LHCN-M2 (cell line): ENCODE data around the gene CLDN7. TPM values are rescaled to one million over a fixed set of nuclear protein-coding genes. Genes with fewer than 3 reads are reported as not detected.
"Not testable (repeated sequence)": the region's sequence is repeated elsewhere in the genome, so short reads cannot be mapped to it uniquely, and the experiment has no call there.

ENCODE experiments used
- DNase-seq: peaks from one replicate; pipeline ENCODE4 v3.0.0-alpha.2; 2012; ENCODE audit warnings: low read depth
- total RNA-seq: library from RNA; depleted of rRNA; stranded (reverse); fragments of >200 nt; gene quantifications from 2 replicates; pipeline ENCODE4 v1.2.3, GENCODE V29; 2014

The CLDN7 gene
- total RNA-seq, 1 experiment from 2014 or later, result not detected

DNA sequence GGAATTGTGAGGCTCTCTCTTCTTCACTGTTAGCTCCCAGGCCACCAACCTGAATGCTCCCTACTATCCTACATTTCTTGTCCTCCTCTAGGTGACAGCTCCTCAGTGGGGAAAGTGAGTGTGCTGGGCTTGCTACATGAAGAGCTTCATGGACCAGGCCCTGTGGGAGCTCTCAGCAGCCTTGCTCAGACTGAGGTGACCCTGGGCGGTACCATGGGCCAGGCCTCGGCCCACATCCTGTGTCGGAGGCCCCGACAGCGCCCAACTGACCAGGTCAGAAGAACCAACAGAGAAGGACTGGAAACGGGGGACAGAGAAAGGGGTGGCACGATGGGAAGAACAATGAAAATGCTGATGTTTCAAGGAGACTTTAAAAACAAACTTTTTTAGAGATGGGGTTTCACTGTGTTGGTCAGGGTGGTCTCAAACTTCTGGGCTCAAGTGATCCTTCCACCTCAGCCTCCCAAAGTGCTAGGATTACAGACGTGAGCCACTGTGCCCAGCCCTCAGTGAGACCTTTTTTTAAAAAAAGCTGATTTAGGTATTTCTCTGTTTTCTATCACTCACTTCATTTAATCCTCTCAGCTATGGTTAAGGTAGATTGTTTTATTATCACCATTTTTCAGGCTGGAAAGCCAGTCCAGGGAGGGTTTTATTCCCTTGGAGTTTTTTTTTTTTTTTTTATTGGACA lies 5.4 kb downstream of the CLDN7 start:
- no peak for DNase-seq

DNA sequence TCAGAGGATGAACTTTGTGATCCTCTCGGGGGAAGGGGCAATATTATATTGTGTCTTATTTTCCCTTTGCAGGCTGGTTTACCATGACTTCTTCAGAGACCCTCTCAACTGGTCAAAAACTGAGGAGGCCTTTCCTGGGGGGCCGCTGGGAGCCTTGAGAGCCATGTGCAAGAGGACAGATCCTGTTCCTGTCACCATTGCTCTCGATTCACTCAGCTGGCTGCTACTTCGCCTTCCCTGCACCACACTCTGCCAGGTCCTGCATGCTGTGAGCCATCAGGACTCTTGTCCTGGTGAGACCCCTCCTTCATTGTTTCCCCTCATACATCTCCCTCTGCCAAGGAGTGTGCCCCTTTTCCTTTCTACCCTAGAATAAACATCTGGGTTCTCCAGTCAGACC lies 7.8 kb downstream of the CLDN7 start:
- no peak for DNase-seq

DNA sequence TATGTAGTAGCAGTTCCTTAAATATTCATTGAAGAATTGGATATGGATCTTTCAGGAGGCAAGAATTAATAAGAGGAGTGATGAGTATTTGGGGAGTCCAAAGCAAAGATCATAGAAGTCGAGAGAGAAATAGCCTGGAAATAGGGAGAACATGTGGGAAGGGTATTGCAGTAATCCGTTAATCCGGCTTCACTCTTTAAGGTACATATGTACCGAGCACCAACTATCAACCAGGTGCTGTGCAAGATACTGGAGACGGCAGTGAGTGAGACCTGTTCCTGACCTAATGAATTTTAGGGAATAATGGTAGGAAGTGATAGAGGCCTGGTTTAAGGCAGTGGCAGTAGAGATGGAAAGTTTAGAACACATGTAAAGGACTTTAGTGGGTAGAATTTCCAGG lies 9.2 kb downstream of the CLDN7 start:
- no peak for DNase-seq

DNA sequence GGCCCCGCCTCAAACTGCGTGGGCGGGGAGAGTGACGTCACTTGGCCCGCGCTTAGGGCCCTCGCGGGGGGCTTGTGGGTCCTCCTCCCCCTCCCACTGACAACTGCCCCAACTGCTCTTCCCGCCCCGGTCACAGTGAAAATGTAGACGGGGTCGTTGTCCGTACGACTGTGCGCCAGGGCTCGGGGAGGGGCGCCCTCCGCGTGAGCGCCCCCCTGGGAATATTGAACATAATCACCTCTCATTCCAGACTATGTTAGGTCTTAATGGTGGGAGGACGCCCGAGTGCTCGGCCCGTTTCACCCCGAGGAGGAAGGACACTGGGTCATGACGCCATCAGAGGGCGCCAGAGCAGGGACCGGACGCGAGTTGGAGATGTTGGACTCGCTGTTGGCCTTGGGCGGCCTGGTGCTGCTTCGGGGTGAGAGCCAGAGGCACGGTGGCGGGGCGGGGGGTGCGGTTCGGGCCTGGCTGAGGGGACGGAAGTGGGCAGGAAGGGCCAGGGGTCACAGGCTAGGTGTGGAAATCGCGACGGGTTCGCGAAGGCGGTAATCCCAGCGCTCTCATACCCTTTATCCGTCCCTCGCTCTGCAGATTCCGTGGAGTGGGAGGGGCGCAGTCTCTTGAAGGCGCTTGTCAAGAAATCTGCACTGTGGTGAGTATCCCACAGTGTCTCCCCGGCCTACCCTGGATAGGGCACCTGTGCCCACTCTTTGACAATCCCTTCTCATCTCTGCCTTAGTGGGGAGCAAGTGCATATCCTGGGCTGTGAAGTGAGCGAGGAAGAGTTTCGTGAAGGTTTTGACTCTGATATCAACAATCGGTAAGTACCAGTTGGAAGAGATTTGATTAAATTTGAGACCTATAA lies 9.9 kb downstream of the CLDN7 start, which contains the start of gene ELP5:
Gene ELP5, plus strand, starts transcription at position 40 of the 868 bp plus-strand sequence. Its CDS starts 336 bp downstream, at position 376.
- DNase-seq, result peak; percentile 94

DNA sequence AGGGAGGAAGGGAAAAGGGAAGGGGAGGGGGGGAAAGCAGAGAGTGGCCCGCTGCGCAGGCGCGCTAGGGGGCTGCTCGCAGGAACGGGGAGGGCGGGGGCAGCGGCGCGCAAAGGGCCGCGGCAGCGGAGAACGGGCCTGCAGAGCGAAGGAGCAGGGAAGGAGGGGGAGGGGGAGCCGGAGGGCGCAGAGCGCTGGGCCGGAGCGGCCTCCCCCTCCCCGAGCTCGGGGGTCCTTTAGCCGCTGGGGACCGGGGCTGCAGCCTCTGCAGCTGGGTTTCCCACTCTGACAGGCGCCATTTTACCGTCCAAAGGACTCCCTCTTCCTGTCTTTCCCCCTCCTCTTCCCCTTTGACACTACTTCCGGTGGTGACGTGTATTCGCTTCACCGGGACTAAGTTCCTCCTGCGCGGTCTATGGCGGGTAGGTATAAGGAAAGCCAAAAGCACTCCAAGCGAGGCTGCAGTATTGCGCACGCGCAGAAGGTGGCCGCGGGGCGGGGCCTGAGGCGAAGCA lies 10.6 kb downstream of the CLDN7 start, which contains the start of gene CTDNEP1:
Gene CTDNEP1, minus strand, starts transcription at position 74 of the 515 bp plus-strand sequence. CDS start 438 bp downstream, outside the sequence.
- peak; percentile 100 for DNase-seq

DNA sequence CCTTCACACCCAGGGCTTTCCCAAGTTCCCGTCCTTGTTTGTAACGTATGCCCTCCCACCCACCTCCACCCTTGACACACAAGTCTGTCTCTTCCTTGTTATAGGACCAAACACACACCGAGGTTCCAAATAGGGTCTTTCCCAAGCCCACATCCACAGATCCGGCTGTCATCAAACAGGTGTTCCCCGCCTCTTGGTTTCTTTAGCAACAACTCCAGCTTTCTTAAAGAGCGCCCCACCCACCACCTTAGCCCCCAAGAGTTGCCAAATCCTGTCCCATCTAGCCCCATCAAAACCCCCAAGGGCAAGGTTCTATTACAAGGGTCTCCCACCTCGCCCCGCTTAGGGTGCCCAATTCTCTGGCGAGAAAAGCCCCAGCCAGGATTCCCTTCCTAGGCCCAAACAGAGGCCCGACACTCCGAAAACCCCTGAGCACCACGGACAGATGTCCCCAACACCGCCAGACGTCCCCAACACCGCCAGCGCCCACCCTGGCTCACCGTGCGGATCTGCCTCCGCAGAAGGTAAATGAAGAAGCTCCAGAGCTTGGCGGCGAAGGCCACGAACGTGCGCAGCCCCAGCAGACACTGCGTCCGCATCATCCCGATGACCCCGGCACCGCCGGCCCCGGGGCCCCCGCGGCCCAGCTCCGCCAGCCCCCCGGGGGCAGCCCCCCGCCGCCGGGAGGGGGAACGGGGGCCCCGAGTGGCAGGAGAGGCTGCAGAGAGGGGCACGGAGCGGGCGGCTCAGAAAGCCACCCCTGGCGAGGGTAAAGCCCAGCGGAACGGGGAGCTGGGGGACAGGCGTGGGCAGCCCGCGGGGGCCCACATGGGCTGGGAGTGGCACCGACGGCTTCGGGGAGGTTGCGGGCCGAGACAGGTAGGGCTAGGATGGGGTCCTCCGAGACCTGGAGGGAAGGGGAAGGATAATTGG lies 11.3 kb downstream of the CLDN7 start:
- no peak for DNase-seq

DNA sequence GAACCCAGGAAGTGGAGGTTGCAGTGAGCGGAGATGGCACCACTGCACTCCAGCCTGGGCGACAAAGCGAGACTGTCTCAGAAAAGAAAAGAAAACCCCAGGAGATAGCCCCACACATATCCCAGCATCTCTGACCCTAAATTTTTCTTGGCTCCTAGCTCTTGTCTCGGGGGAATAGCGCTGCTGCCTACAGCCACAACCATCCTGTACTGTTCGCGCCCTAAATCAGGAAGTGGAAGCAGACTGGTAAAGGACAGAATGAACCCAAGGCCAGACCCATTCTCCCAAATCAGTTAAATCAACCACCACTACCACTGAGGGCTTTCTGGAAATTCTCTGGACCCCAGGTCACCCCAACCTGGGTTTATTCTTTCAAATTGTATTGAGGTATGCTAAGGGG lies 12.4 kb downstream of the CLDN7 start:
- no peak for DNase-seq

DNA sequence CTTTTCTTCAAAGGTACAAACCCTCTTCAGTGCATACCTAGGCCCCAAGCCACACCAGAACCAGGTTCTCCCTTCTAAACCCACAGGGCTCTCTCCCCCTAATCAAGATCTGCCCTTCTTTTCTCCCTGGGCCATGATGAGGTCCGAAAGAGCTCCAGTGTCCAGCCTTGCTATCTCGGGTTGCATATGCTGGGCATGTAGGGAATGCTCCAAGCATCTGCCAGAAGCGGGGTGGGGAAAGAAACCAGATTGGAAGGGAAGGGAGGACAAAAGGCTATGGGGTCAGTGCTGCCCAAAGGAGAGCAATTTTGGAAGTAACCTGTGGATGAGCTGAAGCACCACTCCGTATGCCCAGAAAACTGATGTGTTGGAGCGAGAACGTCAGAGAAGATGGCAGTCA lies 13.1 kb downstream of the CLDN7 start:
- no peak for DNase-seq

DNA sequence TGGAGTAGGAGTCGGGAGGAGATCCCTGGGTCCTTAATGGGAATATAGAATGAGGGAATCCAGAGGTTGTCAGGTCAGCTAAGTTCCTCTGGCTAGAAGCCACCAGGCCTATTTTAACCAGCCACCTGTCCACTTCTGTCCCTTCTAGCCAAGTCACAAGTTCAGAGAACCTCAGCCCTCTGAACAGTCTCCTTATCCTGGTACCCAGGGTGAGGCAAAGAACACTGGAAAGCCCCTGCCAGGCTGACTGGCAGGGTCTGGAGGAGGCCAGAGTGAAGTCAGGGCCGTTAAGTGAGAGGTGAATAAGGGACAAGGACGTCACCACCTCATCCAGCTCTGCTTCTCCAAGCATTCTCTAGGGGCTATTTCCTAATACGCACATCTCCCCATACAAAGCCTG lies 13.5 kb downstream of the CLDN7 start:
- DNase-seq, result no peak

DNA sequence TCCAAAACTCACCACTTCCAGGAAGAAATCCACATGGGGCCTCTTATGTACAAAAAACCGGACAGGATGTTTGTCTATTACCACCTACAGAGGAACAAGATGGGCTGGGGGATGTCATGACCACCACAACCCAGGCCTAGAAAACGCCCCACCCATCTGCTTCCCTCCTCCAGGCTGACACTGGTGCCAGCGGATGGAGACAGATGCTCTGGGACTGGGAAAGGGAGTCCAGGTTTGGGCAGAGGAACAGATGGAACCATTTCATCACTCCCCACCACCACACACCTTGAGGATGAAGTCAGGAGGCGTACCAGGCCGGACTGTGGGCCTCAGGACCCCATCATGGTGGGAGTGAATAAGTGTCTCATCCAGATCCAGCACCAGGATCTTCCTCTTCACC lies 15.5 kb downstream of the CLDN7 start:
- DNase-seq, result no peak

DNA sequence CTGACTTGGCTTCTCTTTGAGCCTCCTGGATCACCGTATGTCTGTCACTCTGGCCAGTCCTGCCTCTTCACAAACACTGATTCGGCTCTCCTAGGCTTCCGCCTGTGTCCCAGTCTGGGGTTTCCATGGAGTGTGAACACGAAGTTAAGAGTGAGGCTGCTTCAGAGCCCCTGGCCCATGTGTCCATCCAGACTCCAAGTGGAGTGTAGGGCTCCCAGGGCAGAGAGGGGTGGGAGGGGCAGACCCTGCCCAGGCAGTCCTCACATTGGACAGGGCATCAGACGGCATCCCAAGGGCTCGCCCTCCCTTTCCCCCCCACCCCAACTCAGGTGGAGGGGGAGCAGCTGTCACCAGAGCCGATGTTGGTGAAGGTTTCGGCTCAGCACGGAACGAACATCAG lies 18.4 kb downstream of the CLDN7 start:
- not testable (repeated sequence) for DNase-seq

DNA sequence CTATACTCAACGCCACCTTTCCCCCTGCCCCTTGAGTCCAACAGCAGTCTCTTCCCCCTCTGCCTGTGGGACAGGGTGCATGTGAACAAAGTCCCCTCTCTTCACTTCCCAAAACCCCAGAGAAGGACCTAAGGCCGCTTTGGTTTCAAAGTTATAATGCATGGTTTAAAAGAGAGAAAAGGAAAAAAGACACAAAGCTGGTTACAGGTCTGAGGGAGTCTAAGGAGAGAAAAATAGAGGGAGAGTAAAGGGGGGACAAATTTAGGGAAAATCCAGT lies 18.9 kb downstream of the CLDN7 start:
- no peak for DNase-seq

DNA sequence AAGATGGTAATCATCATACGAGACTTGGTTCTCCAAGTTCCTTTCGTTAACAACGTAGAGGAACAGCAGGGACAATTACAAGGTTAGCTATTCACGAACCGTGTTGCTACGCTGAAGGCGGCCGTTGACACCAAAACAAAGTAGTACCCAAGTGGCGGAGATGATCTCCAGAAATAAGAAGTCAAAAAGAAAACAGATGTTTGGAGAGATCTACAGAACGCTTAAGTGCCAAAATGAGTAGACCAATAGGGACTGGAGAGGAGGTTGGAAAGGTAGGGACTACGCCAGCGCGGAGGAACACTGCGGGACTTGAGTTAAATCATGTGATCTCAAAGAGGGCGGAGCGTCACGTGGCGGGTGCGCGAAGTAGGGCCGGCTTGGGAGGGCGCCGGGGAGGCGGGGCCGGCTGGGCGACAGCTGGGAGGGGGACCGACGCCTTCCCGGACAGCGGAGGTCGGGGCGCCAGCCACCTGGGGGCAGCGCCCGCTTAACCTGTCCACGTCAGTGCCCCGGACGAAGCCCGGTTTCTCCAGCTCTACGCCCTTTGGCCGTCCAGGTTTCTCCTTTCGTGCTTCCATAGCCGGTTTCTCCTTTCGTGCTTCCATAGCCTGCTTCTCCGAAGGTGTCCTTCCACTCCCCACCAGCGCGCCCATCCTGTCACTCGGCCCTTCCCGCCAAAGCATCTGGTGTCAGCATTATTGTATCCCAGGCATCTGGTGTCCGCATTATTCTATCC lies 19.4 kb downstream of the CLDN7 start:
- DNase-seq, result peak; percentile 94

DNA sequence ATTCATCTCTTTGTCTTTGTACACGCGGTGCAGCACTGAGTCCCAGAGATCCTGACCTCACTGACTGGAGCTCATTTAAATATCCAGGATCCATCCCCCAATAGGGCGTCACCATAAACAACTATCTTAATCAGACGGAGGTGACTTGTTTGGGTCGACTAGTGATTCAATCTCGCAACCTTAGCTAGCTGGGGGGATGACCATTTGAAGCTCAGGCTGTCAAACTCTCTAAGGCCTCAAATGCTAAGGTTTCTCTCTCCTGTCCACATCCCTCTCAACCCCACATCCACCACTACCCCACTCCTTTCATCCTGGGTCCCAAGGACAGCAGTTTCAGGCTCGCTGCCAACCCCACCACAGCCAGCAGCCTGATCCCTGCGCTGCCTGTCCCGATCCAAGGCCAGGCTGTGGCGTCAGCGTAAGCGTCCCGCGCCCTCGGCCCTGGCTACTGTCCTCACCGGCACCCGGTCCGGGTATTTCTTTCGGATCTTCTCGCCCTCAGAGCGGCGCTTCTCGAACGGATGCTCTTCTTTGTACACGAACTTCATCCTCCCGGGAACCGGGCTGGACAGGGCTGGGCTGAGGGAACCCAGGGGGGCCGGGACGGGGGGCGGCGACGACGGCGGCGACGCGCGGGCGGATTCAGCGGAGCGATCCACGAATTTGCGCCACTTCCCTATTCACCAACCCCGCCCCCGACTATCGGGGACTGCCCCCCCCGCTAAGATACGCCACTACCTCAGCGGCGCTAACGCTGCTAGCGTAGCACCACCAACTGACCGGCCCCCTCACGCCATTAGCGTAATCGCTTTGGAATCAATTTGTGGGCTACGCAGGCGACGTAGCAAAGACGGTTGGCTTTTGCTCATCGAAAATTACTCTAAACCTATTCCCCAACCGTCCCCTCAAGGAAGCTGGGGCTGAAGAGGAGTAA lies 20.2 kb downstream of the CLDN7 start, which contains the start of gene GABARAP:
Gene GABARAP, minus strand, starts transcription at position 667 of the 934 bp plus-strand sequence. Its CDS starts 119 bp downstream, at position 548.
- peak; percentile 88 for DNase-seq

DNA sequence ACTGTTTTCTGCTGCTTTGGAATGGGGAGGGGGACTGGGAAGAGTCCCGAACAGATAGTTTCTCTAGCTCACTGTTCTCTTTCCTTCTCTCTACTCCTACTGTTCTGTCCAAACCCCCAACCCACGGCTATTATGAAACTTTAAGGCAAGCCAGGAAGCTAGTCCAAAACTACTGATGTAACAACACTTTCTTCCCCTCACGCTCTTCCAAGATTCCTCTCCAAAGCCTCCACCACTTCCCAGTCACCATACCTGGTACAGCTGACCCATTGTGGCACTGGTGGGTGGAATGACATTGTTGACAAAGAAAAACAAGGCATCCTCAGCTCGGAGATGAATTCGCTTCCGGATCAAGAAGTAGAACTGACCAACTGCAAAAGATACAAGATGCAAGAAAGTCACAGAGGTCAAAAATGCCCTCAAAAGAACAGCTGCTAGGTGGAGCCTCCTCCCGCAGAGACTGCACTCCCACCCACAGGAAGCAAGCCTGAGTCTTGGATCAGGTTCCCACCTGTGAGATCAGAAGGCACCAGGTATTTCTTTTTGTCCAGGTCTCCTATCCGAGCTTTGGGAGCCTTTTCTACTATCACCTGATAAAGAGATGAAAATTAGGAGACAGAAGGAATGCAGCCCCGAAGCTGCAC lies 21.1 kb downstream of the CLDN7 start:
- DNase-seq, result no peak

DNA sequence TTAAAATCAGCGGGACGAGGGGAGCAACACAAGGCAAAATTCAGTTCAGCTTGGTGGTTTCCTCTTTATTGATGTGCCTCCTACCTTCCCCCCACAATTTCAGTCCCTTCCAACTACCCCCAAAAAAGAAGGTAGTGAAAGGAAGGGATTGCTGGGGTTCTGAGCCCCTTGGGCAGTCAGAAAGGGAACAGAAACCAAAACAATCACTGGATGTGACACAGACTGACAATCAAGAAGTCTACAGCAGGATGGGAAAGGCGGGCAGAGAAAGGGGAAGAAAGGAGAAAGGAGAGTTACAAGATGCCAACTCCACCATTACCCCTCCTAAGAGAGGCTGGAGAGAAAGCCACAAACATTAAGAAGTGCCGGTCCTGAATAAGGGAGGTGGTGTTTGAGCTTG lies 21.9 kb downstream of the CLDN7 start:
- no peak for DNase-seq

DNA sequence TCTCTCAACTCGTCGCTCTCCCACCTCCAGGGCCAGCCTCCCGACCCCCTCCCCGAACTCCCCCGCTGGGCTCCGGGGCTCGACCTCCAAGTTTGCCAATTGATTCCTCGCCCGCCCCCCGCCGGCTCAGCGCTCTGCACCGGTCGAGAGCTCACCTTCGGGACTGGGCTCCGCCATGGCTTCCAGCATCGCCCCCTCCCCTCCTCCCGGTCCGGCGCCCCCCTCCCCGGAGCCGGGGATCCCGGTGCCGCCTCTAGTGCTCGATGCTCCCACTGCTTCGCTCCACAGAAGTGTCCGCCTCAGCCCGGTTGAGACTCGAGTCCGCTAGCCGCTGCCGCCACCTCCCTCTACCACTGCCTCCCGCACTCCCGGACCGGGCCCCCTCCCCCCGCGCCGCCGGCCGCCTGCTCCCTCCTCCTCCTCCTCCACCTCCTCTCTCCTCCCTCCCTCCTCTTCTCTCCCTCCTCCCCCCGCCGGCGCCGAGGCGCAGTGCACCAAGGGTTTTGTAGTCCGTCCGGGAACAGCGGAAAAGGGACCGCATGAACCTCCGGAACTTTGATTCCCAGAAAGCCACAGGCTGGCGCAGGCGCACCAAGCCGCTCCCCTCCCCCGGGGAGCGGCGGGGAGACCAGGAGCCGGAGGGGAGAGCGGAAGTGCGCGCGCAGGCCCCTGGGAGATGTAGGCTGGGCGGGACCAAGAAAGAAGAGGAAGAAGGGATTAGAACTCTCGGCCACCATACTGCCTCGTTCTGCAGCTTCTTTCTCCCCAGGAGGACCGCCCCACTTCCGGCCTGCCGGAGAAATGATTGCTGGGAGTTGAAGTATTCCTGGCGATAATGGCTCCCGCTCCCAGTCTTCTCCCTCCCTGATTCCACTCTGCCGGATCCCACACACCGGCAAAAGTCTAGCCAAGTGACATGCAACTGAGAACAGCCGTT lies 22.9 kb downstream of the CLDN7 start, which contains the start of gene PHF23:
Gene PHF23, minus strand, starts transcription at position 367 of the 937 bp plus-strand sequence. Its CDS starts 178 bp downstream, at position 189.
- DNase-seq, result peak; percentile 99
